Measurements from ENCODE around the gene PTP4A1. TPM values are rescaled to one million over a fixed set of nuclear protein-coding genes. Genes with fewer than 3 reads are reported as not detected.

PTP4A1 gene
- polyA plus RNA-seq, 1 of the 3 experiments (the other 2 are of a cell fraction): 12.5 TPM

GRCh38 chr6:63598049-63599036, 26.1 kb downstream of the PTP4A1 start (continued):
- 0 out of 2 replicates have a peak, but pooled peaks have one; percentile 8 for TF ChIP-seq REST (IDR thresholded peaks at IDR 0.05; ENCODE audit: low read depth, low read length)

- H3K79me2 ChIP-seq (ENCODE audit: insufficient read depth): no peaks in the 10 kb centered on the region
- no peak overlapping the region for H3K4me3 ChIP-seq (ENCODE audit: low read depth in 2 of 2, low read length in 1 of 2)
- no peak for DNase-seq
- WGBS (ENCODE audit: low lambda C conversion rate): 69% methylated on average over 7 of the region's 7 CpGs
- H3K36me3 ChIP-seq (replicated peaks in 1 of 2; ENCODE audit: control insufficient read depth in 1 of 2, insufficient read depth in 2 of 2, low read length in 1 of 2): no peaks in the 10 kb centered on the region
- H3K27ac ChIP-seq (ENCODE audit: low read depth in 2 of 2, low read length in 1 of 2): no peak overlapping the region
- TF ChIP-seq USF1 (IDR thresholded peaks at IDR 0.05; ENCODE audit: borderline replicate concordance, low read depth): no peak
- no peak for TF ChIP-seq POLR2AphosphoS5 (IDR thresholded peaks at IDR 0.05; ENCODE audit: low read depth, low read length)
- TF ChIP-seq RAD21 (IDR thresholded peaks at IDR 0.05; ENCODE audit: low read length): no peak
- no peak for TF ChIP-seq RFX5 (IDR thresholded peaks at IDR 0.05; ENCODE audit: low read length)
- no peak for TF ChIP-seq ZBTB33 (IDR thresholded peaks at IDR 0.05; ENCODE audit: borderline replicate concordance, low read depth)
- TF ChIP-seq ELF1 (IDR thresholded peaks at IDR 0.05): no peak
- no peak for TF ChIP-seq CHD2 (IDR thresholded peaks at IDR 0.05; ENCODE audit: low read length, partially characterized antibody)
- no peak for TF ChIP-seq MXI1 (IDR thresholded peaks at IDR 0.05; ENCODE audit: low read depth, low read length)
- no peak for TF ChIP-seq FOSL2 (IDR thresholded peaks at IDR 0.05; ENCODE audit: borderline replicate concordance, low read depth)
- H3K4me1 ChIP-seq (ENCODE audit: control insufficient read depth in 1 of 2, insufficient read depth in 2 of 2, low read depth in 1 of 2, low read length in 1 of 2): no peaks in the 10 kb centered on the region; a peak in 1 of 4 replicates
- no peaks in the 10 kb centered on the region for H3F3A ChIP-seq (replicated peaks; ENCODE audit: insufficient read depth)
- H4K20me1 ChIP-seq (ENCODE audit: insufficient read depth): no peaks in the 10 kb centered on the region
- ChIA-PET POLR2A (interaction anchor here (1.1 to 1.6 kb wide), 2 partner anchors 37 to 165 kb away, joined by 4 to 7 read pairs; partner anchors contain the start of gene PHF3), CTCF (interaction anchor here (0.7 to 2.8 kb wide), 28 partner anchors 8 to 218 kb away, joined by 3 to 26 read pairs (median 6); partner anchors contain the start of gene PHF3)
- H3K4me2 ChIP-seq: no peak overlapping the region
- no peaks in the 10 kb centered on the region for H3K9me3 ChIP-seq
- no peaks in the 10 kb centered on the region for H3K9me2 ChIP-seq
- H2AFZ ChIP-seq (ENCODE audit: low read depth): peak overlapping the region; percentile 5; the same call in 1 of the 2 replicates
- H3K27me3 ChIP-seq (ENCODE audit: insufficient read depth): no peaks in the 10 kb centered on the region
- no peak overlapping the region for H3K9ac ChIP-seq
Observed at GRCh38 chr6:63599243-63599642, 27.0 kb downstream of the PTP4A1 start.

Measured in SK-N-SH (cell line).